Measurements from ENCODE around the gene RUFY1.
"Not testable (repeated sequence)": the region's sequence is repeated elsewhere in the genome, so short reads cannot be mapped to it uniquely, and the experiment has no call there.

Gene RUFY1

DNA sequence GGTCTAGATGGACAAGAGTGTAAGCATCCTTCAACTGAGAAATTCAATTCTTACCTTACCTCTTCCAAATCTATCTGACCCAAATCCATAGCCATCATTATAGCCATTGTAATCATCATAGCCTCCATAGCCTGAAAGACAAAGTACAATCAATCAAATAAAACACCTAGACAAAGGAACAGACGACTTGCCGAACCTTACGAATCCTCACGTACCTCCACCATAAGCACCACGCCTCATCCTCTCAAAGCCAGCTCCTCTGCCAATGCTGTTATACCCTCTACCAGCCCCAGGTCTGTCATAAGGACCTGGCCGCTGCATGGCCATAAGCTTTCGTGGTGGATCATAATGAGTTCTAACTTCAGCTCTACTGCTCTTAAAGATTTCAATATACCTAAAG is 67.6 kb downstream of the RUFY1 start:
- Mint-ChIP-seq H3K36me3 (ENCODE audit: low read depth) (peaks cover 99% of the 10 kb centered on the region), H3K4me1 (ENCODE audit: low read depth) (peaks cover 65% of the 10 kb centered on the region), H3K9me3 (no peaks in the 10 kb centered on the region), H3K27me3 (no peaks in the 10 kb centered on the region), H3K27ac (peak overlapping the region; percentile 89), H3K4me3 (peak overlapping the region; percentile 93)
- DNase-seq = no peak

DNA sequence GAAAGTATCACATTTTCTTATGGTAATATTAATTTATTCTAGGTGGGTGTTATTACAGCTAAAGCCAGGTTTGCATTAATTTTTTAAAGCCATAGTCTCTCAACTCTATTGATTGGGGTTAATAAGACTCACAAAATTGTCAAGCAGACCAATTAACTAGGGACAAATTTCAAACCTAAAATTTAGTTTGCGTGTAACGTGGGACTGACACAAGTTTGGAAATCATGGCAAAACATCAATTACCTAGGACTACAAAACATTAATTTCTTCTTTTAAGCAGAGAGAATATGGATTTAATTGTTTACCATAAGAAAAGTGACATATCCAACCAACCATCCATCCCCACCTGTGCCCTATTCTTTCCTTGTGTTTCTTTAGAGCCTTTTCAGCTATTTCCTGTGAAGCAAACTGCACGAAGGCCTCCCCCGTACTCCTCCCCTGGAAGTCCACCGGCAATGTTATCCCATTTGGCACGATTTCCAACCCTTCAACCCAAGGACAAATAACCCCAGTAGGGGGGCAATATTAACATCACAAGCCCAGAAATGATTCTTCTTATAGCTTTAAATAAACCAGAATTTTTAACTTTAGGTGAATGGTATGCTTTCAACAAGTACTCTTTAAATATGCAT is 68.7 kb downstream of the RUFY1 start:
- Mint-ChIP-seq H3K27me3 (peaks cover 3% of the 10 kb centered on the region), H3K4me3 (peak overlapping the region; percentile 93), H3K36me3 (ENCODE audit: low read depth) (peaks cover 97% of the 10 kb centered on the region), H3K4me1 (ENCODE audit: low read depth) (peaks cover 60% of the 10 kb centered on the region), H3K27ac (peak overlapping the region; percentile 89), H3K9me3 (no peaks in the 10 kb centered on the region)
- no peak for DNase-seq

DNA sequence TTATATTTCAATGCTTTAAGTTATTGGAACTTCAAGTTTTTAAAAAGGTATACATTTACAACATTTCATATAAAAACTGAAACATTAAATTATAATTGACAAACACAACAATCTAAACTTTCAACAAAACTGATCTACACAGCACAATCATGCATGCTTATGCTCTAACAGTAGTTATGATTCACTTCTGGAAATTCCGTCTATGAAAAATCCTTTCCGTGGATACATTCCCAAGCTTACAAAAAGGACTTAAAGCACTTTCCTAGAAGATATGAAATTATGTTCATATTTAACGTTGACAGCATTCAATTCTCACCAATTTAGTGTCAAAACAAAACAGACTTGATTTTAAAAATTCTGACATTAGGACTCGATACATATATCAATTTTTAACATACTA is 69.4 kb downstream of the RUFY1 start:
- peaks cover 96% of the 10 kb centered on the region for H3K36me3 Mint-ChIP-seq (ENCODE audit: low read depth)
- peak overlapping the region; percentile 99 for H3K27ac Mint-ChIP-seq
- H3K9me3 Mint-ChIP-seq = no peaks in the 10 kb centered on the region
- peak overlapping the region; percentile 93 for H3K4me3 Mint-ChIP-seq
- H3K27me3 Mint-ChIP-seq = peaks cover 3% of the 10 kb centered on the region
- no peak for DNase-seq
- H3K4me1 Mint-ChIP-seq (ENCODE audit: low read depth) = peaks cover 64% of the 10 kb centered on the region

DNA sequence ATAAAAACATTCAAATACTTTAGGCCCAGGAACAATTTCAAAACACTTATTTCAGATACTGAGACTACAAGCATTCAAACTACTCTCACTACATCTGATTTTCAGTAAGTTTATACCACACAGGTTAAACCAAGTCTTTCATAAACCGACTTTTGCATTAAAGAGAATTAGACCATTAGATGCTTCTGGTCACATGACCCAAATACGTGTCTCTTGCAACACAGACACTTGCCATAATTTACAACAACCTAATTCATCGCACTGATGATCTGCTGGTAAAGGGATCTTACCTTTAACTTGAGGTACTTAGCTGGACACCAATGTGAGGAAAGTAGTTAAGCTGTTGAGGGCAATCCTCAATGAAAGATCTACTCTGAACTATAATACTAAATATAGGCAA is 69.9 kb downstream of the RUFY1 start:
- Mint-ChIP-seq H3K36me3 (ENCODE audit: low read depth) (peaks cover 91% of the 10 kb centered on the region), H3K9me3 (no peaks in the 10 kb centered on the region), H3K27me3 (peaks cover 3% of the 10 kb centered on the region), H3K4me1 (ENCODE audit: low read depth) (peaks cover 66% of the 10 kb centered on the region), H3K4me3 (peak overlapping the region; percentile 93), H3K27ac (peak overlapping the region; percentile 99)
- no peak for DNase-seq

DNA sequence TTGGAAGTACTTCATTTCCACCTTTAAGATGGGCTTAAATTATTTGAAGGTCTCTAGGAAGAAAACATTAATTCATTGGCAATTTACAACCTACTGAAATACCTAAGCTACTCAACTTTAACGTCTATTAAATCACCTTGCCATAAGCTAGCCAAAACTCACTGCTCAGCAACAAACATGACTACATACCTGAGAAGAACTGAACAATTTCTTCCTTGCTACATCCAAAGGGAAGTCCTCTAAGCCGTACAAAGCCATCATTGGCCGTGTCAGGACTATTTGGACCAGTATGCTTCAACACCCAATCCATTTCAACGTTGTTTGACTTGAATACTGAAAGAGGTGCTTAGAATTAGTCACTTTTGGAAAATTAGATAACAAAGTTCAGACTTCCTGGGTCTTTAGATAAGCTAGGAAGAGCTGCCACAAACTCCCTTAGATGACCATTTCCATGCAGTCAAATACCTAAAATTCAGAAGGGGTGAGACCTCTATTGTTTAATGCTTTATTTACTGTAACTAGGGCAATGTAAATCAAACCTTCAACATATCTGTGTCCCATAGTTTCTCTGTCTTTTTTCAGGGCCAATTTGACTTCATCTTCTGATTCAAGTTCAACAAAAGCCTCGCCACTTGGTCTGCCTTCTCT is 70.5 kb downstream of the RUFY1 start:
- DNase-seq = no peak
- Mint-ChIP-seq H3K27me3 (peaks cover 3% of the 10 kb centered on the region), H3K4me1 (ENCODE audit: low read depth) (peaks cover 63% of the 10 kb centered on the region), H3K36me3 (ENCODE audit: low read depth) (peaks cover 85% of the 10 kb centered on the region), H3K27ac (peak overlapping the region; percentile 99), H3K9me3 (no peaks in the 10 kb centered on the region), H3K4me3 (peak overlapping the region; percentile 93)

DNA sequence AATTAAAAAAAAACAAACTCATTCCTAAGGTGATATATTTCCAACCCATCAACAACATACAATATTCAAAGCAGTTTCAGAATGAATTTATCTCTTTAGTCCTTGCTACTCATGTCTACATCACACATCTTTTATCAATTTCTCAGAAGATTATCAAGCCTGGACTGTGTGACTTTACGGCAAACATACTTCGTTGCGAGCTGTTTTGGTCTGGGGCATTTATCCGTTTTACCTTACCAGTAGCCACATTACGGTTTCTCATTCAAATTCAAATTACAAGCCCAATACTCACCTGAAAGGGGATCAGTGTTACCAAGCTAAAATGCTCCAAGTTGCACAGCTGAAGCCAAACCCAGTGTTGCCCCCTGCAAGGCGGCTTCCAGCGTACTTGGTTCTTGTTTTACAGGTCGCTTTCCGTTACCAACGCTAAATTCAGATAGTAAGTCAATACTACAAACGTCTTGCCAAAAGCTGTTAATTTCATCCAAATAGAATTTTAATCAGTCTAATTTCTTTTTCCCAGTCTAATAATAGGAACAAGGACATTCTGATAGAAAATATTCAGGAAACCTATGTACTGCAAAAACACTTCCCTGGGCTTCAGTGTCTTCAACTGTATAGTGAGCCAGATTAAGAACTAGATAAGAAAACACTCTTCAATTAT is 71.3 kb downstream of the RUFY1 start:
- Mint-ChIP-seq H3K36me3 (ENCODE audit: low read depth) (peaks cover 77% of the 10 kb centered on the region), H3K9me3 (no peaks in the 10 kb centered on the region), H3K27me3 (peaks cover 3% of the 10 kb centered on the region), H3K4me3 (peak overlapping the region; percentile 93), H3K4me1 (ENCODE audit: low read depth) (peaks cover 55% of the 10 kb centered on the region), H3K27ac (peak overlapping the region; percentile 99)
- no peak for DNase-seq

DNA sequence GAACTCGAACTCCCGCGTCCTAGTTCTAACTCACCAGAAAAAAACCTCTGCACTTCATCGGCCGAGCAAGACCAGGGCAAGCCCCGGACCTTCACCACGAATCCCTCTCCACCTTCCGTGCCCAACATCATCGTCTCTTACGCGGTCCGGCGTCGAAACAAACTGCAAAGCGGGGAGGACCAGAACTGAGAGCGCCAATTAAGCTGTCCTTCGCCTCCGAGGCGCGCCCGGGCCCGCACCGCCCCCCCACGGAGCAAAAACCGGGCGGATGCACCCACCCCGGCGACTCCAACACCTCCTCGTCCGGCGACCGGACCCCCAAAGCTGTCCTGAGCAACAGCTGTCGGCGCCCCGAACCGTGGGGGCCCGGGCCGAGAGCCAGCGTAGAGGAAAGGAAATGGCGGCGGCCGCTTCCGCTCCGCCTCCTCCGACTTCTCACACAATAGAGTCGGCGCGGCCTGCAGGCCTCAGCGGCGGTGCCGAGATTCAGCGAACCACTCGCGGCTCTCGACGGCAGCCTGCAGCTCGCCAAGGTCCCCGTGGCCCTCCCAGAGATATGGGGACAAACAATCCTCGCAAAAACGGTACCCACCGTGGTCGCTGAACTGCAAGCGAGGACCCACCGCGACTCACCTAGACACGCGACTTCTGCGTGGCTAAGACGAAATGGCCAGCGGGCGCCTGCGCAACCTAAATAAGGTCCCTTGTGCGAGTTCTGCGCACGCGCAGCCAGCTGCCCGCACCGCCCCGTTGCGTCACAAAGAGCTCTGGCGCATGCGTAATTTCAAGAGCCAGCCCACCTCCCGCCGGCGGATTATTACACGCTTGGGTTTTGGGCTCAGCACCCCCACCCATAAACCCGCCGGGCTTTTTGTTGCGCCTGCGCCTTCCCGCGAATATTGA is 72.9 kb downstream of the RUFY1 start, which contains the start of gene HNRNPH1:
TSS of gene HNRNPH1 (minus strand) at position 669 of the 903 bp plus-strand sequence. CDS start at position 131, 538 bp downstream.
- peak within 1 kb of the TSS; percentile 93 for H3K4me3 Mint-ChIP-seq
- peaks cover 3% of the 10 kb centered on the region for H3K27me3 Mint-ChIP-seq
- no peaks in the 10 kb centered on the region for H3K9me3 Mint-ChIP-seq
- peak; percentile 98 for DNase-seq
- H3K27ac Mint-ChIP-seq = peak within 1 kb of the TSS; percentile 99
- H3K4me1 Mint-ChIP-seq (ENCODE audit: low read depth) = peaks cover 40% of the 10 kb centered on the region
- peaks cover 61% of the 10 kb centered on the region for H3K36me3 Mint-ChIP-seq (ENCODE audit: low read depth)

DNA sequence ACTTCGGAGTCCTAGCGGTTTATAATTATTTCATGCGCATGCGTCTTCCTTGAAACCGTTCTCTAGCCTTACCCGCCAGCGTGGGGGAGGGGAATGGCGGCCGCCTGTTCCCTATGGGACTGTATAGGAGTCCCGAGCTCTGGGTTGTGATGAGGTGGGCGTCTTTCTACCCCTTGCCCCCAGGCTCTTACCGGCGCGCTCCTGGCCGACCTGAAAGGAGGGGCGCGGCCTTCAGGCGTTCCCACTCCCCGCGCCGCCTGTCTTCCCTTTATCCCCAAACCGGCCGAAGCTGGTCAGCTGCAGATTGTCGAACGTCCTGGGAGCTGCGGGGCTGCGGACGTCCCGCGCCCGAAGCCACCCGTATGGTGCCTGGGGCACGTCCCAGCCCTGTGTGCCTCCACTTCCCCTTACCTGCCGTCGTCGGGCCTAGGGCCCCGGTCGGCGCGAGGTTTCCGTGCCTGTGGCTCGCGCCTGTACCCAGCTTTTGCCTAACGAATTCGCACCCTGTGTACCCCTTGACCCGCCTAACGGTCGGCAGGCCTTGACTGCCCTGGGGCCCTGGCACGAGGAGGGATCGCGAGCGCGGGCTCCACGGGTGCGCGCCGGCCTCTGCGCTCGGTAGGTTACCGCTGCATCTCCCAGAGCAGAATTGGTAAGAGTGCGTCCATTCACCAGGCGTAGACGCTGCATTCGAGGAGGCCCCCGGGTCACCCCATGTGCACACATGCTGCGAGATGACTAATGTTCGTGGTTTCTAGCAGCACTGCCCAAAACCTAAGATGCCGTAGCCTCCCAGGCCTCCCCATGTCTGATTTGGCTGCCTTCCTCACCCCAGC is 73.8 kb downstream of the RUFY1 start:
- H3K4me1 Mint-ChIP-seq (ENCODE audit: low read depth) = peaks cover 34% of the 10 kb centered on the region
- H3K4me3 Mint-ChIP-seq = peak overlapping the region; percentile 93
- H3K27me3 Mint-ChIP-seq = peaks cover 3% of the 10 kb centered on the region
- DNase-seq = no peak
- peaks cover 52% of the 10 kb centered on the region for H3K36me3 Mint-ChIP-seq (ENCODE audit: low read depth)
- no peaks in the 10 kb centered on the region for H3K9me3 Mint-ChIP-seq
- peak overlapping the region; percentile 99 for H3K27ac Mint-ChIP-seq

DNA sequence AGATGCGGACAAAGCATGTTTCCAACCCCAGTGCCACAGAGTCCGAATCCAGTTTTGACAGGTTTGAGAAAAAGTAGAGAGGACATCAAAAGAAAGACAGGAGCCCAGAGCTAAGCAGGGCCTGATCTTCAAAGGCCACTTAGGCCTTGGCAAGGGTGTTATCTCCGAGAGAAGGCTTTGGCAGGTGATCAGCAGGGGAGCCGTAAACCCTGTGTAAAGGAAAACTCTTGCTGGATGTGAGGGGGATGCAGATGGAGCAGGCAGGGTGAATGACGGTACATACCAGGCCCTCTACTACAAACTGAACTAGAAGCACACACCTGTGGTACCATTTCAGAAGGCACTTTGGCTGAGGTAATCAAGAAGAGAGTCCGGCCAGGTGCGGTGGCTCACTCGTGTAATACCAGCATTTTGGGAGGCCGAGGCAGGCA is 74.5 kb downstream of the RUFY1 start:
- Mint-ChIP-seq H3K36me3 (ENCODE audit: low read depth) (peaks cover 45% of the 10 kb centered on the region), H3K4me1 (ENCODE audit: low read depth) (peaks cover 30% of the 10 kb centered on the region), H3K27me3 (peaks cover 3% of the 10 kb centered on the region), H3K9me3 (no peaks in the 10 kb centered on the region), H3K4me3 (peak overlapping the region; percentile 93), H3K27ac (peak overlapping the region; percentile 99)
- no peak for DNase-seq

DNA sequence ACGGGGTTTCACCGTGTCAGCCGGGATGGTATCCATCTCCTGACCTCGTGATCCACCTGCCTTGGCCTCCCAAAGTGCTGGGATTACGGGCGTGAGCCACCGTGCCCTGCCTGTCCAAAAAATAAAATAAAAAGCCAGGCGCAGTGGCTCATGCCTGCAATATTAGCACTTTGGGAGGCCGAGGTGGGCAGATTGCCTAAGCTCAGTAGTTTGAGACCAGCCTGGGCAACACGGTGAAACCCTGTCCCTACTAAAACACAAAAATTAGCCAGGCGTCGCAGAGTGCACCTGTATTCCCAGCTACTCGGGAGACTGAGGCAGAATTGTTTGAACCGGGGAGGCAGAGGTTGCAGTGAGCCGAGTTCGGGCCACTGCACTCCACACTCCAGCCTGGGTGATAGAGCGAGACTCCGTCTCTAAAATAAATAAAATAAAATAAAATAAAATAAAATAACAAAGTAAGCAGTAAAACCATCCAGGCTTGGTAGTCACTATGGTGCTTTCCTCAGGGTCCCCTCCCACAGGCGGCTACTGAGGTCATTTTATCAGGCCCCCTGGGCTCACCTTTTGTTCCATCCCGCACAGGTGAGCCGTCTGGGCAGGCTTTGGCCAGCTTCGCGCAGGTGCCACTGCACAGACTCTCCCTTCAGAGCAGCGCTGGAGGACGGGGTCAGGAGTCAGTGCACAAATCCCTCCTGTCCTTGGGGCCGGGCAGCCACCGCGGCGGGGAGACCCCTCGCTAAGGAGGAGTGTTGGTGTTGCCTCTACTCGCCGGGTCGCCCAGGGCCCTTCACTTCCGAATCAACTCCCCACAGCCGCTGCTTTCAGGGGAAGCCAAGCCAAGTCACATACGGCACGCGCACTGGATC is 83.4 kb downstream of the RUFY1 start:
- not testable (repeated sequence) for H3K9me3 Mint-ChIP-seq

DNA sequence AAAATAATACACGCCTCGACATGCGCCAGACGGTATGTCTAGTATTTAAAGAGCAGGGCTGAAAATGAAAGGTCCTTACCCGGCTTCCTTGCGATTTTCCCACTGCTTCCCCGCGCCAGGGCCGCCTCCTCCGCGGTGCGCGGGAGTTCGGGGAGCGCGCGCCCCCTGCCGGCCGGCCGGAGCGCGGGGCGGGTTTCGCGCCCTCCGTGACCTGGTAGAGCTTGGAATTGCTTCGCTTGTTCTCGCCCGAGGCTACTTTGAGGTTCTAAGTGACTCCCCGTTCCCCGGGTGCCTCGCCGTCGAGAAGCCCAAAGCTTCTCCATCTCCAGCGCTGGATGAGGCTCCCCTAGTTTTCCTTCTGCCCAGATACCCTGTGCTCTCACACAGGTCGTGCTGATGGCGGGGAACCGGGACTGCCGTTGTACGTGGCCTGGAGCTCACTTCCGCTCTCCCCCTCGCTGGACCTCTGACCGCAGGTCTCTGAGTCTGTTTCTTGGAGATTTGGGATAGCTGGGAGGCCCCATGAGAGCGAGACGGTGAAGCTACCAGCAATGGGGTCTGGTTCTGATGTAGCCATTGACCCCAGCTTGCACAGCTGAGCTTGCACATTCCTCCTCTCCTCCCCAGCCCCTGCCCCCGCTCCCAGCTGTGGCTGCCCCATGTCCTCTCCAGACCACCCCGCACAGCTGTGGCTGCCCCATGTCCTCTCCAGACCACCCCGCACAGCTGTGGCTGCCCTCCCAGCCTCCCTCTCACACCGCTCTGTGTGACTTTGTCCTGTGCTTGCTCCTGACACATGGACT is 84.2 kb downstream of the RUFY1 start:
- peak; percentile 60 for DNase-seq
- not testable (repeated sequence) for H3K4me1 Mint-ChIP-seq (ENCODE audit: low read depth); H3K4me3 Mint-ChIP-seq; H3K27ac Mint-ChIP-seq; H3K27me3 Mint-ChIP-seq; H3K36me3 Mint-ChIP-seq (ENCODE audit: low read depth); H3K9me3 Mint-ChIP-seq

More for the DNA sequence above, 83.4 kb downstream of the RUFY1 start:
- not testable (repeated sequence) for H3K27ac Mint-ChIP-seq; DNase-seq; H3K36me3 Mint-ChIP-seq (ENCODE audit: low read depth); H3K27me3 Mint-ChIP-seq; H3K4me1 Mint-ChIP-seq (ENCODE audit: low read depth)
- peak overlapping the region; percentile 56 for H3K4me3 Mint-ChIP-seq

DNA sequence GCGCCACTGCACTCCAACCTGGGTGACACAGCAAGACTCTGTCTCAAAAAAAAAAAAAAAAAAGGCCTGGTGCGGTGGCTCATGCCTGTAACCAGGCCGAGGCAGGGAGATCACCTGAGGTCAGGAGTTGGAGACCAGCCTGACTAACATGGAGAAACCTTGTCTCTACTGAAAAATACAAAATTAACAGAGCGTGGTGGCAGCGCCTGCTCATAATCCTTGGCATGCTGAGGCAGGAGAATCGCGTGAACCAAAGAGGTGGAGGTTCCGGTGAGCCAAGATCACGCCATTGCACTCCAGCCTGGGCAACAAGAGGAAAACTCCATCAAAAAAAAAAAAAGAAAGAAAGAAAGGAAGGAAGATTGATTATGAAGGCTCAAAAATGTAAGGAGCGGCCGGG is 88.9 kb downstream of the RUFY1 start:
- not testable (repeated sequence) for H3K27me3 Mint-ChIP-seq; H3K4me3 Mint-ChIP-seq; H3K27ac Mint-ChIP-seq; H3K4me1 Mint-ChIP-seq (ENCODE audit: low read depth); H3K9me3 Mint-ChIP-seq; DNase-seq; H3K36me3 Mint-ChIP-seq (ENCODE audit: low read depth)
